Duodenal mucosa (tissue), 2 donors: ENCODE measurements around the gene GAL.

ENCODE experiments used
- H3K27ac ChIP-seq: one replicate; pipeline ENCODE4 v1.7.0; 2013; ENCODE audit warnings: low read depth, low read length
- H3K27me3 ChIP-seq, 2 donors: one replicate each; pipeline ENCODE4 v1.7.0; 2013; ENCODE audit warnings: low read length in 2 of 2, control low read depth in 1 of 2; ENCODE audit not compliant: insufficient read depth in 2 of 2, control insufficient read depth in 1 of 2
- H3K36me3 ChIP-seq, 2 donors: one replicate each; pipeline ENCODE4 v1.7.0; 2013; ENCODE audit warnings: low read length in 2 of 2, control low read depth in 1 of 2; ENCODE audit not compliant: insufficient read depth in 2 of 2, control insufficient read depth in 1 of 2
- H3K4me1 ChIP-seq, 2 donors: one replicate each; pipeline ENCODE4 v1.7.0; 2013; ENCODE audit warnings: low read length in 2 of 2, control low read depth in 1 of 2; ENCODE audit not compliant: insufficient read depth in 2 of 2, control insufficient read depth in 1 of 2
- H3K4me3 ChIP-seq, 2 donors: one replicate each; pipeline ENCODE4 v1.7.0; 2013; ENCODE audit warnings: low read length in 2 of 2, low read depth in 1 of 2
- H3K9ac ChIP-seq, 2 donors: one replicate each; pipeline ENCODE4 v1.7.0; 2013; ENCODE audit warnings: low read length in 2 of 2, low read depth in 1 of 2
- H3K9me3 ChIP-seq, 2 donors: one replicate each; pipeline ENCODE4 v1.7.0; 2013; ENCODE audit warnings: low read length in 2 of 2, control low read depth in 1 of 2; ENCODE audit not compliant: control insufficient read depth in 1 of 2

The GAL gene

GRCh38 chr11:68658661-68659060 is 25.7 kb upstream of the GAL start:
- no peak overlapping the region for H3K4me3 ChIP-seq
- no peak overlapping the region for H3K27ac ChIP-seq
- no peak overlapping the region for H3K9ac ChIP-seq
- H3K27me3 ChIP-seq, result peaks cover 0 to 13% of the 10 kb centered on the region in 2 donors
- no peaks in the 10 kb centered on the region for H3K4me1 ChIP-seq
- H3K36me3 ChIP-seq, result no peaks in the 10 kb centered on the region
- H3K9me3 ChIP-seq, result no peaks in the 10 kb centered on the region

- Histone ChIP-seq H3K27me3 (peaks cover 0 to 11% of the 10 kb centered on the region in 2 donors), H3K36me3 (no peaks in the 10 kb centered on the region), H3K4me1 (no peaks in the 10 kb centered on the region), H3K9ac (no peak overlapping the region), H3K27ac (no peak overlapping the region), H3K9me3 (no peaks in the 10 kb centered on the region), H3K4me3 (no peak overlapping the region)
Observed at GRCh38 chr11:68659158-68659921, 25.0 kb upstream of the GAL start.

GRCh38 chr11:68660066-68660810 is 24.1 kb upstream of the GAL start:
- no peak overlapping the region for H3K9ac ChIP-seq
- H3K27me3 ChIP-seq, result peaks cover 0 to 18% of the 10 kb centered on the region in 2 donors
- no peak overlapping the region for H3K4me3 ChIP-seq
- no peaks in the 10 kb centered on the region for H3K4me1 ChIP-seq
- H3K27ac ChIP-seq, result no peak overlapping the region
- H3K9me3 ChIP-seq, result no peaks in the 10 kb centered on the region
- H3K36me3 ChIP-seq, result no peaks in the 10 kb centered on the region

GRCh38 chr11:68661014-68661413 is 23.3 kb upstream of the GAL start:
- Histone ChIP-seq H3K36me3 (no peaks in the 10 kb centered on the region), H3K9me3 (no peaks in the 10 kb centered on the region), H3K4me1 (no peaks in the 10 kb centered on the region), H3K27me3 (peaks cover 0 to 15% of the 10 kb centered on the region in 2 donors), H3K9ac (no peak overlapping the region), H3K27ac (no peak overlapping the region), H3K4me3 (no peak overlapping the region)

GRCh38 chr11:68661697-68662603 is 22.4 kb upstream of the GAL start:
- Histone ChIP-seq H3K27ac (no peak overlapping the region), H3K27me3 (peaks cover 0 to 15% of the 10 kb centered on the region in 2 donors), H3K9me3 (no peaks in the 10 kb centered on the region), H3K4me3 (no peak overlapping the region), H3K4me1 (no peaks in the 10 kb centered on the region), H3K36me3 (no peaks in the 10 kb centered on the region), H3K9ac (no peak overlapping the region)

GRCh38 chr11:68663482-68664010 is 20.8 kb upstream of the GAL start:
- H3K36me3 ChIP-seq, result no peaks in the 10 kb centered on the region
- H3K9ac ChIP-seq, result no peak overlapping the region
- no peak overlapping the region for H3K4me3 ChIP-seq
- no peak overlapping the region for H3K27ac ChIP-seq
- H3K27me3 ChIP-seq, result peaks cover 0 to 15% of the 10 kb centered on the region in 2 donors
- no peaks in the 10 kb centered on the region for H3K4me1 ChIP-seq
- no peaks in the 10 kb centered on the region for H3K9me3 ChIP-seq

GRCh38 chr11:68664141-68664540 is 20.2 kb upstream of the GAL start:
- Histone ChIP-seq H3K36me3 (no peaks in the 10 kb centered on the region), H3K9me3 (no peaks in the 10 kb centered on the region), H3K4me1 (no peaks in the 10 kb centered on the region), H3K27me3 (peaks cover 0 to 15% of the 10 kb centered on the region in 2 donors), H3K9ac (no peak overlapping the region), H3K4me3 (no peak overlapping the region), H3K27ac (no peak overlapping the region)

GRCh38 chr11:68664906-68665305 is 19.4 kb upstream of the GAL start:
- no peaks in the 10 kb centered on the region for H3K36me3 ChIP-seq
- no peak overlapping the region for H3K27ac ChIP-seq
- no peak overlapping the region for H3K9ac ChIP-seq
- peaks cover 0 to 15% of the 10 kb centered on the region in 2 donors for H3K27me3 ChIP-seq
- H3K4me1 ChIP-seq, result no peaks in the 10 kb centered on the region
- no peaks in the 10 kb centered on the region for H3K9me3 ChIP-seq
- no peak overlapping the region for H3K4me3 ChIP-seq

- no peak overlapping the region for H3K9ac ChIP-seq
- peaks cover 0 to 15% of the 10 kb centered on the region in 2 donors for H3K27me3 ChIP-seq
- no peaks in the 10 kb centered on the region for H3K36me3 ChIP-seq
- no peaks in the 10 kb centered on the region for H3K4me1 ChIP-seq
- H3K9me3 ChIP-seq, result no peaks in the 10 kb centered on the region
- no peak overlapping the region for H3K27ac ChIP-seq
- no peak overlapping the region for H3K4me3 ChIP-seq
Observed at GRCh38 chr11:68665436-68665835, 18.9 kb upstream of the GAL start.
